NOMO-1 treated with dmso at 0.1 percent for 144 hours (cell line): ENCODE results near the gene PRRG2.

Source experiments
- DNase-seq: peaks from one replicate; lab custom pipeline; 2025; ENCODE audit not compliant: unreplicated experiment; lab: John Stamatoyannopoulos, UW

PRRG2 gene

GRCh38 chr19:49556412-49557398, 24.4 kb upstream of the PRRG2 start:
- no peak for DNase-seq

DNA sequence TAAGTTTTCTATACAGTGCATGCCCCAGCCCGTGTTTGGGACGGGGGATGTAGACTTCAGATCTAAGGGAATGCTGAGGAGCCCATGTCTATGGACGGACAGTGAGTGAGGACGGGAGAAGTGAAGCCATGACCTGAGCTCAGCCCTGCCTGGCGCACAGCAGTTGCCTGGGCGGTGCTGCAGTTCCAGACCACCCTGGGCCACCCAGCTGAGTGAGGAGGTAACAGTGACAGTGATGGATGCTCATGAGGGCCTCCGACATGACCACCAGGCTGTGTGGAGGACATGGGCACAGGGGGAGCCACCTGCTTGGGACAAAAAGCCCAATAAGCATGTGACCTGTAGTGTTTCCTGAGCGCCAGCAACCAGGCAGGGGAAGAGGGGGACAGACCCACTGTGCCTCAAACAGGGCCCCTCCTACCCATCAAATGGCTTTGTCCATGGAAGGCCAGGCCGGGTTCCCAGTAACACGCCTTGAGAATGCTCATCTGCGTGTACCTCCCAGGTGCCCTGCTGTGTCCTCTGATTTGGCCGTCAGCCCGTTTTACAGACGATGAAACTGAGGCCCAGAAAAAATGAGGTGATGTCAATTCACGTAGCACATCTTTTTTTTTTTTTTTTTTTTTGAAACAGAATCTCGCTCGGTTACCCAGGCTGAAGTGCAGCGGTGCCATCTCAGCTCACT, 23.3 kb upstream of the PRRG2 start:
- DNase-seq, result no peak

GRCh38 chr19:49558591-49558990, 22.5 kb upstream of the PRRG2 start:
- DNase-seq, result no peak

- no peak for DNase-seq
Observed at GRCh38 chr19:49559443-49559842, 21.7 kb upstream of the PRRG2 start.

DNA sequence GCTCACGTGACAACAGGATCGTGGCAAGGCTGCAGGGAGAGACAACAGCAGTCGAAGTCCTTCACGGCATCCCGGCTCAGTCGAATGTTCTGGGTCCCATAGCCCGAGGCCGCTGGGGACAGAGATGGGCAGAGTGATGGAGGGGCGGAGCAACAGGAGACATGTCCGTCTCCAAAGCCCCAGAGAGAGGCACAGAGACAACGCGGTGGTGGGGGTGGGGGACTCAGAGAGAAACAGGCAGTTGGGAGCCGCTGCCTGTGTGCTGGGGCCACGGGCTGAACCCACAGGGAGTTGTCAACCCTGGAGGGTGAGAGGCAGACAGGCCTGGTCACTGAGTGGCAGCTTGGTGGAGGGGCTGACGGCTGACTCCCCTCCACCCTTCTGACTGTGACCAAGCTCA, 21.2 kb upstream of the PRRG2 start:
- DNase-seq, result no peak

GRCh38 chr19:49560358-49560900, 20.7 kb upstream of the PRRG2 start:
- DNase-seq, result no peak

- no peak for DNase-seq
Observed at GRCh38 chr19:49564616-49565045, 16.5 kb upstream of the PRRG2 start.

- DNase-seq, result no peak
Observed at GRCh38 chr19:49565261-49565660, 15.9 kb upstream of the PRRG2 start.

- DNase-seq, result no peak
Observed at GRCh38 chr19:49566302-49566701, 14.8 kb upstream of the PRRG2 start.

- DNase-seq, result no peak
Observed at GRCh38 chr19:49567861-49568441, 13.2 kb upstream of the PRRG2 start.

DNA sequence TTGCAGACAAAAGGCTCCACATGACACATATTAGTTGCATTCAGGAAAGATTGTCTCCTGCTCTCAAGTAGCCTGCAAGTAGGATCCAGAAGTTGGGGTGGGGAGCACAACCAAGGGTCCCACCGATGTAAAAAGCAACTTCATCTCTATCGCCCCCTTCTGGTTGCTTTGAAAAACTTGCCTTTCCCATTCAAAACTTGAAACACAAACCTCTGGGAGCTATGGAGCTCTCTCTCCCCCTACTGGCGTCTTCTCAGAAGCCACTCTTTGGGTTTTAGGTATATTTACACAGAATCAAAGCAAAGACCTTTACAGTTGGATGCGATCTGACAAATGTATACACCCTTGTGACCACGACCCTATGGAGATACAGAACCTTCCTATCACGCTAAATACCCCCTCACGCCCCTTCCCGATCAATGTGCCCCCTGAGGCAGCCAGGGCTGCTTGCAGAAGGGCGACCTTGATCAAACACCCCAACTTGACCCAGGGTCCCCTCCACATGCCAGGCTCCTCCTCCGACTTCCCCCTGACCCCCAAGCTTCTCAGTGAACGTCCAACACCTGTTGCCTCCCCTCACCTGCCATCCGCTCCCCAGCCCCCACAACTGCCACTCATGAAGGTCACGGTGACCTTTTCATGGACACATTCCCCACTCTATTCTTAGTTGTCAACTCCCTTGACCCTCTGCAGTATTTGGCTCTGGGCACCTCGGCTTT, 10.8 kb upstream of the PRRG2 start:
- DNase-seq, result peak; percentile 50

GRCh38 chr19:49570997-49571676, 10.0 kb upstream of the PRRG2 start:
- no peak for DNase-seq

DNA sequence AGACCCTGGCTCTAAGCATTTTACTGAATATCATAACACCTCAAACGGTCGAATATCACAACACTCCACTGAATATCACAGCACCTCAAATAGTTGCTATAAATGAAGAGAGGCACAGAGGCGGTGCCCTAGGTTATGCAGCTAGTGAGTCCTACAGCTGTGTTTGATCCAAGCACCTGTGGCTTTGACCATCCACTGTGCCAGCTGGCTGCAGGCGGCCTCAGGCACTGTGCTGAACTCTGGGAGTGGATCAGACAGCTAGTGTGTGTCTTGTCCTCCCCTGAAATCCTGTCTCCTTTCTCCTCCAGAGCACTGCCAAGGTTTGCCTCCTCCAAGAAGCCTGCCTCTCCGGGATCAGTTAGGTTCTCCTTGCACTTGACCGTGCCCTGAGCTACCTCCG, 8.1 kb upstream of the PRRG2 start:
- no peak for DNase-seq

GRCh38 chr19:49573425-49573824, 7.7 kb upstream of the PRRG2 start:
- no peak for DNase-seq

- DNase-seq, result no peak
Observed at GRCh38 chr19:49574206-49574755, 6.8 kb upstream of the PRRG2 start.

DNA sequence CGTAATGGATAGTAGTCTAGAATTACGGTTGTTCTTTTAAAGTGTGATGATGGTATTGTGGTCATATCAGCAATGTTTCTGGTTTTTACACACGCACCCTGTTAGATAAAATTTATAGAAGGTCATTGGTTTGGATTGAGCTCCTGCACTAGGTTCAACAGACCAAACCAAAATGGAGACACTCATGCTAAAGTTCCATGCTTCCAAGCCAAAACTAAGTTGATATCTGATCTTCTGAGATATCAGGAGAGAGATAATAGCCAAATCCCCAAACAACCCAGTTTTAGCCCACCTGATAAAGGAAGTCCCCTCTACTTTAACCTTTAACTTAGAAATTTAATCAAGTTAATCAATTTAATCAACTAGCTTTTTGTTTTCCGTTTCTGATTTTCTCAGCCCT, 1.9 kb upstream of the PRRG2 start:
- DNase-seq, result no peak

GRCh38 chr19:49579947-49580263, 1.2 kb upstream of the PRRG2 start:
- DNase-seq, result no peak

- peak; percentile 96 for DNase-seq
Observed at GRCh38 chr19:49580264-49581006, 681 bp upstream of the PRRG2 start, which contains the start of gene NOSIP. Gene NOSIP, minus strand, starts transcription at chr19:49580556. Its CDS starts 19,865 bp downstream, at chr19:49560691.

DNA sequence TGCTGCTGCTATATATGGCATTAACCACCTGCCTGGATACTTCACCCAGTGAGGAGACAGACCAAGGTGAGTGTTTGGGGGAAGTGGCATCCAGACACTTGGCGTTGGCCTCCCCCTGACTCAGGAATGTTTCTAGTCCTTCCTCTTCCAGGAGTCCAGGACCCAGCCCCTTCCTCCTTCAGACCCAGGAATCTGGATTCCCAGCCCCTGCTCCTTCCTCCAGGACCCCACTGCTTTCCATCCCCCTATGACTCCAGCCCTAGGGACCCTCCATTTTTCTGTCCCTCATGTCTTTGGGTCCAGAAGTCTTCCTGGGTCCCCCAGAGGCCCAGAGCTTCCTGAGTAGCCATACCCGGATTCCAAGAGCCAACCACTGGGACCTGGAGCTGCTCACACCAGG, 2.1 kb downstream of the PRRG2 start:
- no peak for DNase-seq
